ENCODE data around the gene NT5C1B. TPM values are rescaled to one million over a fixed set of nuclear protein-coding genes. Genes with fewer than 3 reads are reported as not detected.

Gene NT5C1B
- total RNA-seq, 1 experiment from 2014 or later = not detected

GRCh38 chr2:18518116-18519111 is 71.0 kb downstream of the NT5C1B start:
- DNase-seq (ENCODE audit: extremely low read depth, low read depth) = no peak

- DNase-seq (ENCODE audit: extremely low read depth, low read depth) = no peak
These were observed 72.0 kb downstream of the NT5C1B start for GRCh38 chr2:18517386-18517785.

GRCh38 chr2:18516112-18516511 is 73.3 kb downstream of the NT5C1B start:
- DNase-seq (ENCODE audit: extremely low read depth, low read depth) = no peak

- DNase-seq (ENCODE audit: extremely low read depth, low read depth) = no peak
These were observed 74.6 kb downstream of the NT5C1B start for GRCh38 chr2:18514526-18515461.

Small RNA genes within 50 kb of the gene (small RNA-seq; reads per million reads assigned to genes)
- 0 reads per million in 2 experiments for gene RNU6-1215P

Other genes with a start within 250 kb of the NT5C1B start
- gene RDH14, start 28.9 kb downstream of the NT5C1B start, total RNA-seq (2014; rRNA removed; shearing (Covaris generic)) = 39.6 and 43.1 TPM in 2 replicates

Measured in NCI-H460 (cell line).